GM18867 (cell line): ENCODE data around the gene DLG2.
"Not testable (repeated sequence)": the region's sequence is repeated elsewhere in the genome, so short reads cannot be mapped to it uniquely, and the experiment has no call there.

Experiments used
- ATAC-seq: cut with Tn5 transposase; IDR thresholded peaks from one replicate; pipeline ENCODE4 v1.9.1; 2021; ENCODE audit warnings: mild to moderate bottlenecking, moderate library complexity; ENCODE audit not compliant: unreplicated experiment

The DLG2 gene

GRCh38 chr11:84865791-84866535 is 761.2 kb downstream of the DLG2 start:
- no peak for ATAC-seq

DNA sequence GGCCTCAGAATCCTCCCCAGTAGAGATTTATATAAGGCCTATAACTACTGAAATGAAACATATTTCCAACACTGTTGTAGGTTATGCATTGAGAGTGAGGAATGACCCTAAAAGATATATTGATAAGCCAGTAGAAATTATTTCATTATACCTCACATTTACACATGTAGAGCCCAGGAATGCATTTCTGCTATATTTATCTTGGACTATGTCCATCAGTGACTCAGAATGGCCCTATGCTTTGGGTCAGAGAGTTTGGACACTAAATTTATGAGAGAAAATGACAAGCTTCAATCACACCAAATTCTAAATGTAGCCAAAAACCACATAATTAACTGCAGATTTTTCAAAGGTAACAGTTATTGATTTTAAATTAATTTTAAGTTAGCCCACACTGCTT is 761.9 kb downstream of the DLG2 start:
- ATAC-seq = no peak

DNA sequence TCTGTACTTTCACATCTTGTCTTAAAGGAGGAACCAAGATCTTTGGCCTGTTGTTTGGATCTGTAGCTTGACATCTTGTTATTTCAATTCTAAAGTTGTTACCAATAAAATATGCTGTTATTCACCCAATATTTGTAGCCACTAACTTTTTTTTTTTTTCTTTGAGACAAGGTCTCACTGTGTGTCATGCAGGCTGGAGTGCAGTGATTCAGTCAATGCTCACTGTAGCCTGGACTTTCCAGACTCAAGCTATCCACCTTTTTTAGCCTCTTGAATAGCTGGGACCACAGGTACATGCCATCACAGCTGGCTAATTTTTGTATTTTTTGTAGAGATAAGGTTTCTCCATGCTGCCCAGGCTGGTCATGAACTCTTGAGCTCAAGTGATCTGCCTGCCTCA is 769.4 kb downstream of the DLG2 start:
- ATAC-seq = no peak

- no peak for ATAC-seq
Observed at GRCh38 chr11:84855508-84856245, 771.5 kb downstream of the DLG2 start.

DNA sequence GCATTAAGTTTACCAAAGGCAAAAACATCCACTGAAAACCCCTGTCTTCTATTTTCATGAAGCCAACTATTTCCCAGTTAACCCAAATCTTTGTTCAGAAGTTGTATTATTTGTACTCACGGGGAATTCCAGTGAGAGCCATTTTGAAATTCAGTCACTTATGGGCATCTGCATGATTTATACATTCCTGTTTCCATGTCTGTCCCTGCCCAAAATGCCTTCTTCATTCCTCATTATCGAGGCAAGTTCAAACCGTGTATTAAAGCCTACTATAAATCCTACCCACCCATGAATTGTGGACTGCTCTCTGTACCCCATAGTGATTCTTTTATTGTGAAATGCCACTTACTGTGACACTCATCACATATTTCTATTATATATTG is 772.7 kb downstream of the DLG2 start:
- ATAC-seq = no peak

- ATAC-seq = no peak
Observed at GRCh38 chr11:84853841-84854497, 773.2 kb downstream of the DLG2 start.

DNA sequence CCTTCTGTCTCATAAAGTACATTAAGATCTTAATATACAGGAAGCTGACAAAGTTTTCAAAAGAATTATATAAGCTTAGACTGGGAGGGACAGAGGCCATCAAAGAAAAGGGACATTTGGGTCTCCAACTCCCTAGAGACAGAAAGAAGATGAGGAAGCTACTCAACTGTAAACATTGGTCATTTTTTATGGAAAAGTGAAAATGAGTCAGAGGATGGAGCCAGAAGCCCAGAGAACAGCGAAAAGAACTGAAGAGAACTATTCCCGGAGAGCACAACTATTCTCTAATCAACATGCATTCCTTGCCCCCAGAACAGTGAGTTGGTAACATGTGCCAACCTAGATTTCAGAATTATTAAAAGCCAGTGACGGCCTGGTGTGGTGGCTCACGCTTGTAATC is 779.3 kb downstream of the DLG2 start:
- no peak for ATAC-seq

DNA sequence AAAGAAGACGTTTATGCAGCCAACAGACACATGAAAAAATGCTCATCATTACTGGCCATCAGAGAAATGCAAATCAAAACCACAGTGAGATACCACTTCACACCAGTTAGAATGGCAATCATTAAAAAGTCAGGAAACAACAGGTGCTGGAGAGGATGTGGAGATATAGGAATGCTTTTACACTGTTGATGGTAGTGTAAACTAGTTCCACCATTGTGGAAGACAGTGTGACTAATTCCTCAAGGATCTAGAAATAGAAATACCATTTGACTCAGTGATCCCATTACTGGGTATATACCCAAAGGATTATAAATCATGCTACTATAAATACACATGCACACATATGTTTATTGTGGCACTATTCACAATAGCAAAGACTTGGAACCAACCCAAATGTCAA is 786.9 kb downstream of the DLG2 start:
- not testable (repeated sequence) for ATAC-seq

- no peak for ATAC-seq
Observed at GRCh38 chr11:84837402-84838069, 789.6 kb downstream of the DLG2 start.

- no peak for ATAC-seq
Observed at GRCh38 chr11:84836371-84836770, 790.8 kb downstream of the DLG2 start.

- ATAC-seq = no peak
Observed at GRCh38 chr11:84833488-84834088, 793.6 kb downstream of the DLG2 start.

DNA sequence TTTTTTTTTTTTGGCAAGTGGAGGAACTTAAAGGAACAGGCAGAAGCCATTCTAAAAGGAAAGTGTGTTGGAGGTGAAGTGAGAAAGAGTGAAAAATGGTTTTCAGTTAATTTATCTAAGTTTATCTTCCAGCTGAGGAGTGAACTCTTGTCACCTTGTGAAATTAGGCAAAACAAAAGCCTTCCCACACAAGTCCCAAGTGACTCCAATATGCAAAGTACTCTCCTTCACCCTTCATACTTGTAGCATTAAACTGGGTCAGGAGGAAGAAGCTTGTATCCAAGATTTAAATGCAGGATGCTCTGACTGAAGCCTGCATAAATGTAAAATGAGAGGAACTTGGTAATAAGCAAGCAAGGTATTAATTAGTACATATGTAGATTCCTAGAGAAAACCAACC is 796.8 kb downstream of the DLG2 start:
- no peak for ATAC-seq

DNA sequence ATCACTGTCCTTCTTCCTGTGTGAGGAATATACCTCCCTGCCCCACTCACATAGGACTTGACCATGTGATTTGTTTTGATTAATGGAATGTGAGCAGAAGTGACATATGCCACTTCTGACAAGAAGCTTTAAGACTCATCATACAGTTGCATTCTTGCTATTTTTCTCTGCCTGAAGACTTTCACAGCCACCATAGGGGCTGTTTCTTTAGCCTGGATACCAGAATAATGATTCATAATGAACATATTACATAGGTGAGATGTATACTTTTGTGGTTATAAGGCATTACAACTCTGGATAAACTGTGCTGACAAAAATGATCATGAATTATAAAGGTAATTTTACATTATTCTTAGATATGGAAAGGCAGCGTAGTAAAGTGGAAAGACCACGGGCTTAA is 798.0 kb downstream of the DLG2 start:
- ATAC-seq = no peak

DNA sequence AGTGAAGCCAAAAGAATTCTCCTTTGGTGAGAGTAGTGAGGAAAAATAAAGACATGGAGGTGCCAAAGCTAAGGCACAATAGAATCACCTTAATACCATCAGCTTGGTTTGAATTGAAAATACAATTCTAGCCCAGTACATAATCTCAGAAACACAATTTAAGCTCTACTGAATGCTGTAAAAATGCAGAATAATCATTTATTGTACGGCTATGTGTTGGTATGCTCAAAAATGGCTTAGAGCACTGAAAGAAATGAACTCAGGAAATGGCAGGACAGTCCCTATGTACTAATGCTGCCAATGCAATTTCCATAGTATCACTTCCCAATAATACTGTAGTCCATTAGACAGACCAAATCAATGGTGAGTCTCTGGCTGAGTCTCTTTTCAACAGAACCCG is 798.5 kb downstream of the DLG2 start:
- no peak for ATAC-seq

DNA sequence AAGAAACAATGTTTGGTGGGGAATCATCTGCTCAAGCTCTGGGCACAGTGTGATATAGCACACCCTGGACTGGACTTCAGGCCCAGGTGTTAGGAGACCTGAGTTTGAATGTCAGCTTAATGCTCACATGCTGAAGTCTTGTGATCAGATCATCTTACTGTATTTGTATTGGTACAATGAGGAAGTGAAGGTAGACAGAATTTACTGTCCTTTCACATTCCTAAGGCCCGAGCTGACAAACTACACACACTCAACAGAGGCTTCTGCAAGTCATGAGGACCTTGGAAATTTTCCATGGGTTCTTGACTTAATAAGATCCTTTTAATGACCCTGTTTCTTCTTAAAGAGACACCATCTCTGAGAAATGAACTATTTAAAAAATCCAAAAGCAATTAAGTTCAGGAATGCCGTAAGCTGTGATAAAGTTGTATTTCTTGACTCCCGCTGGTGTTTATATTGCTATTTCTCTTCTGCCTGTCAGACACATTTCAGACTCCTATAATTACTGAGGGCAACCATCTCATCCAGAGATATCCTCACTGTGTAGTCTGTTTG is 802.0 kb downstream of the DLG2 start:
- no peak for ATAC-seq

DNA sequence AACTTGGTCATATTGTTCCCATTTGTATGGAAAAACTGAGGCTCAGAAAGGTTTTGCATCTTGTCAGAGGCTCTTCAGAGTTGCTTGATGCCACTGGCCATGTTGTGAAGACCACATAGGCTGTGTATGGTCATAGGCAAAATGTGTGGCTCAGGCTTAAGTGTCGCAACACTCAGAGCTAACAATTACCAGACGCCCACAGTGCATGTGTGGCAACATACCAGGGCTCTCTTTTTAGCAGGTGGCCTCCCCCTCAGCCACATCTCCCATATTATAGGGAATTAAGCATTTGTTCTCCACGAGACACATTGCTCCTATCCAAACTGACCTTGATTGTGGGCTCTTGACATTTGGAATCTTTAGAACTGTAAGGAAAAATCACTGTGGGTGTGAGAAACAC is 802.5 kb downstream of the DLG2 start:
- ATAC-seq = no peak

- no peak for ATAC-seq
Observed at GRCh38 chr11:84819537-84819936, 807.6 kb downstream of the DLG2 start.

DNA sequence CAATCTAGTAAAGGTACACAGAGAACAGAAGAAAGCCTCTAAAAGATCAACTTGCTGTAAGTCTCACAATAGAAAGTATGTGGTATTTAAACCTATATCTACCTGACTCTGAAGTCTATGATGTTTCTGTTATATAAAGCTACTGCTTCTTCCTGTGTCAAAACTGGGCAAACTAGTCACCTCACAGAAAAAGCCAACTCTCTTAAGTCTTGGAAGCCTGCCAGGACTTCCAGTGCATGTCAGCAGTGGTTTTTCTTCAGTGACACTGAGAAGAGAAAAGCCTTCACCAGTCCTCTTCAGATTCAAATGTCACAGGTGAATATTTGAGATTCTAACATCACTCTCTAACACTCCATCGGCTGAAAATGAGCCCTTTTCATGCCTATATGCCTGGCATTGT is 808.0 kb downstream of the DLG2 start:
- no peak for ATAC-seq

GRCh38 chr11:84817998-84818397 is 809.1 kb downstream of the DLG2 start:
- no peak for ATAC-seq

GRCh38 chr11:84812471-84812969 is 814.6 kb downstream of the DLG2 start:
- no peak for ATAC-seq

GRCh38 chr11:84806354-84806753 is 820.8 kb downstream of the DLG2 start:
- ATAC-seq = no peak
